Osteocyte (in vitro differentiated cells): Measurements from ENCODE around the gene ANKRD55. TPM values are rescaled to one million over a fixed set of nuclear protein-coding genes. Genes with fewer than 3 reads are reported as not detected.

ENCODE experiments used
- DNase-seq: peaks from one replicate; pipeline ENCODE4 v3.0.0; 2021; ENCODE audit warnings: mixed read lengths; ENCODE audit not compliant: unreplicated experiment; ENCODE audit errors: extremely low spot score
- H3K27ac Mint-ChIP-seq: one replicate; pipeline ENCODE4 v1.8.0; 2021; ENCODE audit warnings: mild to moderate bottlenecking, mixed read lengths; ENCODE audit not compliant: unreplicated experiment
- H3K27me3 Mint-ChIP-seq: one replicate; pipeline ENCODE4 v1.8.0; 2021; ENCODE audit warnings: mixed read lengths; ENCODE audit not compliant: unreplicated experiment
- H3K36me3 Mint-ChIP-seq: one replicate; pipeline ENCODE4 v1.8.0; 2021; ENCODE audit warnings: mixed read lengths; ENCODE audit not compliant: unreplicated experiment
- H3K4me1 Mint-ChIP-seq: one replicate; pipeline ENCODE4 v1.8.0; 2021; ENCODE audit warnings: mixed read lengths; ENCODE audit not compliant: unreplicated experiment
- H3K4me3 Mint-ChIP-seq: one replicate; pipeline ENCODE4 v1.8.0; 2021; ENCODE audit warnings: mild to moderate bottlenecking, moderate library complexity, mixed read lengths; ENCODE audit not compliant: unreplicated experiment
- H3K9me3 Mint-ChIP-seq: one replicate; pipeline ENCODE4 v1.8.0; 2021; ENCODE audit warnings: mixed read lengths; ENCODE audit not compliant: unreplicated experiment
- CTCF ChIP-seq: fragments of 200-600 bp; sonication (generic); IDR thresholded peaks from 2 replicates; pipeline ENCODE4 v1.5.0; 2021; ENCODE audit warnings: antibody characterized with exemption, mild to moderate bottlenecking, moderate library complexity
- total RNA-seq: library from RNA; stranded (reverse); gene quantifications from 2 replicates; pipeline ENCODE4 v1.2.1, GENCODE V29; 2021

The ANKRD55 gene
- total RNA-seq, 1 donor from 2014 or later = not detected

DNA sequence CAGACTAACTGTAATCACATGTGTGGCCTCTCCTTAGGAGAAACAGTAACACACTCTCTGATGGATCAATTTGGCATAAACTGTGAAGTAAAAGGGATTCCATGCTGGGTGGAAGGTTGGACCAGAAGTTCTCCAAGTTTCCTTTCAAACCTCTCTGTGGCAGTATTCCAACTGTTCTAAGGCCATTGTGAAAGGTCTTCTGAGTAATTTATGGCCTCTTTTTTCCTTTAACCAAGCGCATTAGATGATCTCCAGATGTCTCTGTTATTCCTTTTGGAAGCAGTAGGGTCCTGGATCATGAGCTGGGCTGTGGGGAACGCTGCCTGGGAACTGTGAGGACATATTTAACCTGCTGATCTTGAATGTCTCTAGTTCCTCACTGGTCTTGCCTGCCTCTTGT lies 157.8 kb downstream of the ANKRD55 start:
- H3K27me3 Mint-ChIP-seq = no peaks in the 10 kb centered on the region
- no peak for DNase-seq
- peaks cover 39% of the 10 kb centered on the region for H3K4me1 Mint-ChIP-seq
- H3K27ac Mint-ChIP-seq = peak overlapping the region; percentile 31
- no peak for TF ChIP-seq CTCF
- H3K36me3 Mint-ChIP-seq = peaks cover 2% of the 10 kb centered on the region
- no peak overlapping the region for H3K4me3 Mint-ChIP-seq
- H3K9me3 Mint-ChIP-seq = no peaks in the 10 kb centered on the region

GRCh38 chr5:56072863-56073766 lies 160.0 kb downstream of the ANKRD55 start:
- no peak for DNase-seq
- H3K27me3 Mint-ChIP-seq = no peaks in the 10 kb centered on the region
- no peak for TF ChIP-seq CTCF
- peaks cover 2% of the 10 kb centered on the region for H3K36me3 Mint-ChIP-seq
- no peak overlapping the region for H3K4me3 Mint-ChIP-seq
- no peak overlapping the region for H3K27ac Mint-ChIP-seq
- H3K9me3 Mint-ChIP-seq = no peaks in the 10 kb centered on the region
- peaks cover 39% of the 10 kb centered on the region for H3K4me1 Mint-ChIP-seq

DNA sequence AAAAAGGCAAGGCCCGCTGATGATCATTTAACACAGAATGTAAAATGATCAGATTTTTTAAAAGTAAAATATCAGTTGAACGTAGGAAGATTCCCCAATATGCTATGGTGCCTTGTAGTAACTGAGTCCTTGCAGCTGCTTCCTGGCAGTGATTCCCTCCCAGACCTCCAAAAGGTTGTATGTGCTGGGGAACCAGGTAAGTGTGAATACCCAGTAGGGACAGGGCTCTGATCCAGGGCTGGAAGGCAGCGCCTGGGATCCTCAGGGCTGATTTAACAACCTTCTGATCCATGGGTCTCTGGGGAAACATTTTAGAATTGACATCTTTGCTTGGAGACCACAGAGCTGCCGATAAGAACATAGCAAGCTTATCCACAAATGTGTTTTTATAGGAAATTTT lies 161.7 kb downstream of the ANKRD55 start:
- TF ChIP-seq CTCF = no peak
- DNase-seq = no peak
- no peaks in the 10 kb centered on the region for H3K9me3 Mint-ChIP-seq
- H3K4me1 Mint-ChIP-seq = peaks cover 38% of the 10 kb centered on the region
- no peaks in the 10 kb centered on the region for H3K27me3 Mint-ChIP-seq
- H3K36me3 Mint-ChIP-seq = peaks cover 2% of the 10 kb centered on the region
- peak overlapping the region; percentile 58 for H3K27ac Mint-ChIP-seq
- no peak overlapping the region for H3K4me3 Mint-ChIP-seq

DNA sequence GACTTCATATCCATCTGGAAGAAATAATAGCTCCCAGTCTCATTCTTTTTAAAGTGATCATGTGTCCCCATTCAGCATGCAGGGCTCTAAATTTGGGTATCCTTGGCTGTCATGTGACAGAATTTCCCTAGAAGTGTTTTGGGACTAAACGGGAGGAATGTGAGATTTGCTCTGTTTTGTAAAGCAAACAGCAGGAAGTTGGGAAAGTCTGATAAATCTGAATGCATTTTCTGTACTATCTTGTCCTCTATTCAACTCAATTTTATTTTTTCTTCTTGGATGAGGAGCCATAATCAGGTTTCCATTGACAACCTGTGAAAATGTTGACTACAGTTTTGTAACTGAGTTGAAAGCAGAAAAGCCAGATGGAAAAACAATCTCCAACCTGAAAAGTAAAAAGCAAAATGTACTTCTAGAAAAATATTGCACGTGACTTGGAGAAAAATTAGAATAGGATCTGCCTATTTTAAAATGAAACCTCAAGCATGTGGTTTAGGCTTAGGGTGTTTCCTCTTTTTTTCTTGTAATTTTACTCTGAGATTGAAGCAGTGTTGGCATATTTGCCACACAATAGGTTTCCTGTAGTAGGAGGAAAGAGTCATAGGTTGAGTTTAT lies 162.2 kb downstream of the ANKRD55 start:
- no peak overlapping the region for H3K4me3 Mint-ChIP-seq
- peak overlapping the region; percentile 58 for H3K27ac Mint-ChIP-seq
- H3K4me1 Mint-ChIP-seq = peaks cover 38% of the 10 kb centered on the region
- TF ChIP-seq CTCF = no peak
- H3K36me3 Mint-ChIP-seq = peaks cover 2% of the 10 kb centered on the region
- no peaks in the 10 kb centered on the region for H3K9me3 Mint-ChIP-seq
- H3K27me3 Mint-ChIP-seq = no peaks in the 10 kb centered on the region
- no peak for DNase-seq

DNA sequence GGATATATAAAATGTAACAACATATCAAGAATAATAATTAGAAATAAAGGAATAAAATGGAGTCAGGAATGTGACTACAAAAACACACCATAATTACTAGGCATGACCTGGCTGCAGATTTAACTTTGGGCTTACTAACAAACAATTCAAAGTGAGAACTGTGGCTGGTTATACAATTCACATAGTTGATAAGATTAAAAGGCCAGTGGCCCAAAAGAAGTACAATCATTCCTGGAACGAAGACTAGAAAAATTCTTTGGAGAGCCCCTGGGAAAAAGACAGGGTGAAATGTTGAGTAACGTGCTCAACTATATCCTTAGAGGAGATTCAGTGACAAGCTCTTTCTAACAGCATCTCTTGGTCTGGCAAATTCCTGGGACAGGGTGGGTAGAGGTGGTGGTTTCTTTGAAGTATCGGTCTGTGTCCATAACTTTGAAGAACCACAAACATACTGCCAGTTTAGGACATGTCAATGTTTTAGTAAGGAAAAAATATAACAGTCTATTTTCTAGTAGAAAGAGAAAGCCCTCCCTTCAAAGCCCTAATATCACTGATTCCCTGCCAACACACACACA lies 163.4 kb downstream of the ANKRD55 start:
- no peak for DNase-seq
- Mint-ChIP-seq H3K4me3 (no peak overlapping the region), H3K36me3 (peaks cover 2% of the 10 kb centered on the region), H3K27ac (no peak overlapping the region), H3K4me1 (peaks cover 28% of the 10 kb centered on the region), H3K9me3 (no peaks in the 10 kb centered on the region), H3K27me3 (no peaks in the 10 kb centered on the region)
- no peak for TF ChIP-seq CTCF
